OCI-LY3 (cell line): ENCODE data around the gene ADIPOR2.

Experiments used
- EZH2phosphoT487 ChIP-seq: fragments of 200-600 bp; shearing (Covaris generic); IDR thresholded peaks from 2 replicates; pipeline ENCODE4 v1.6.1; 2018; ENCODE audit warnings: antibody characterized with exemption, mixed run types, low read depth
- TF ChIP-seq, protein P1 (sequence below): fragments of 200-600, 300-600 bp; sonication (generic); IDR thresholded peaks from 2 replicates; pipeline ENCODE4 v1.5.1; 2014; ENCODE audit warnings: antibody characterized with exemption, low read length, low read depth

DNA sequence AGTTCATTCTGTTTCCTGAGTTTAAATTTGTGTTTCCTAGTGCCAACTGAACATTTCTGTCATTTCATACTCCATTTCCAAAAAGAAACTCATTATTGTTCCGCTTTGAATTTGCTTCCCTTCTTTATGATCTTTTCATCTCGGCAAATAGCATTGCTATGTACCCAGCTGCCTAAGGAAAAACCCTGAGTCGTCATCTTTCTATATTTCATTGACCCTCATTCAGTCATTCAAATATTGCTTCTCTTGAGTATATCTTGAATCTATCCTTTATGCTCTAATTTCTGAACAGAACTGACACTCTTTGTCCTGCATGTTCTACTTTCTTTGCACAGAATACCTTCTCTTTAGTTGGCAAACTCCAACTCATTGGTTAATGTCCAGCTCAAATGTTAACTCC is 35.9 kb downstream of the ADIPOR2 start:
- TF ChIP-seq, protein P1, sequence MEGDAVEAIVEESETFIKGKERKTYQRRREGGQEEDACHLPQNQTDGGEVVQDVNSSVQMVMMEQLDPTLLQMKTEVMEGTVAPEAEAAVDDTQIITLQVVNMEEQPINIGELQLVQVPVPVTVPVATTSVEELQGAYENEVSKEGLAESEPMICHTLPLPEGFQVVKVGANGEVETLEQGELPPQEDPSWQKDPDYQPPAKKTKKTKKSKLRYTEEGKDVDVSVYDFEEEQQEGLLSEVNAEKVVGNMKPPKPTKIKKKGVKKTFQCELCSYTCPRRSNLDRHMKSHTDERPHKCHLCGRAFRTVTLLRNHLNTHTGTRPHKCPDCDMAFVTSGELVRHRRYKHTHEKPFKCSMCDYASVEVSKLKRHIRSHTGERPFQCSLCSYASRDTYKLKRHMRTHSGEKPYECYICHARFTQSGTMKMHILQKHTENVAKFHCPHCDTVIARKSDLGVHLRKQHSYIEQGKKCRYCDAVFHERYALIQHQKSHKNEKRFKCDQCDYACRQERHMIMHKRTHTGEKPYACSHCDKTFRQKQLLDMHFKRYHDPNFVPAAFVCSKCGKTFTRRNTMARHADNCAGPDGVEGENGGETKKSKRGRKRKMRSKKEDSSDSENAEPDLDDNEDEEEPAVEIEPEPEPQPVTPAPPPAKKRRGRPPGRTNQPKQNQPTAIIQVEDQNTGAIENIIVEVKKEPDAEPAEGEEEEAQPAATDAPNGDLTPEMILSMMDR = no peak
- TF ChIP-seq EZH2phosphoT487 = no peak
